Pancreas (tissue), 10 donors: ENCODE data around the gene SORL1. TPM values are rescaled to one million over a fixed set of nuclear protein-coding genes. Genes with fewer than 3 reads are reported as not detected.
A peak's percentile ranks its signal among the peaks of the same experiment; 100 is the strongest.

Experiments
- ATAC-seq, 4 donors: fragments of 200-7000 bp; cut with Tn5 transposase; one replicate each; pipeline versions ENCODE4 v1.8.0 to v1.9.1; 2020; ENCODE audit warnings: mild to moderate bottlenecking in 4 of 4, moderate library complexity in 4 of 4
- DNase-seq, 6 donors: peaks; one replicate each; pipeline ENCODE4 v3.0.0-alpha.2; 2020
- FAIRE-seq: peaks from 2 replicates; lab custom pipeline; 2012; peaks lifted over from hg19 to GRCh38; lab: Jason Lieb, UNC
- H3K27ac ChIP-seq, 4 donors: fragments of 200-600 bp; sonication (generic); 1 replicate in 3 of 4; 2 replicates in 1 of 4; pipeline versions ENCODE4 v1.5.0 to v1.8.0; 2020
- H3K27me3 ChIP-seq, 4 donors: fragments of 200-600 bp; one replicate each; pipeline ENCODE4 v1.8.0; 2021
- H3K36me3 ChIP-seq, 3 donors: fragments of 200-600 bp; sonication (generic) in 1 of 3; one replicate each; pipeline versions ENCODE4 v1.5.0 to v1.8.0; 2020 to 2021
- H3K4me1 ChIP-seq, 3 donors: fragments of 200-600 bp; one replicate each; pipeline ENCODE4 v1.8.0; 2021
- H3K4me3 ChIP-seq, 4 donors: fragments of 200-600 bp; sonication (generic) in 2 of 4; one replicate each; pipeline versions ENCODE4 v1.5.0 to v1.8.0; 2020 to 2021
- H3K9me3 ChIP-seq, 4 donors: fragments of 200-600 bp; one replicate each; pipeline ENCODE4 v1.8.0; 2021
- CTCF ChIP-seq, 4 donors: fragments of 200-600 bp; sonication (generic) in 3 of 4; IDR thresholded peaks; one replicate each; pipeline versions ENCODE4 v1.5.0 to v1.8.0; 2021; ENCODE audit warnings: antibody characterized with exemption in 4 of 4
- WGBS, 2 donors: extraction: QIAGEN DNeasy Blood & Tissue Kit; methylation state at CpG; one replicate each; pipeline ENCODE4 v1.1.7; 2013; 5-methylcytosine and 5-hydroxymethylcytosine counted together
- intact Hi-C, 3 donors: fragments of 100-400 bp; cut with DNase I; formaldehyde crosslinking; loops; one replicate each; pipeline versions ENCODE4 v1.11.1 to v1.14.2; 2022
- polyA plus RNA-seq, 2 donors: library from polyadenylated mRNA; stranded (reverse); fragments of 200-250 nt; gene quantifications; one replicate each; pipeline ENCODE4 v1.2.3, GENCODE V29; 2013
- total RNA-seq, 6 donors: library from RNA; stranded (reverse); fragmentation: NEBNext Ultra II Directional in 4 of 6; extraction: Animal tissue kit (Norgen Biotek cat#: 25700) in 4 of 6; gene quantifications; one replicate each; pipeline versions ENCODE4 v1.2.1 to v1.2.4, GENCODE V29; 2021 to 2023
- donor health status: healthy with polysubstance abuse.
- donor health status: DM: no; HTN: no; CAD: no; lungs with moderate emphysema.
- donor health status: DM: no; HTN: no; CAD: no.
- donor health status: control.
- donor health status: control.
- donor health status: Bipolar disorder and iron deficiency.
- donor health status: DM: yes; HTN: yes; CAD: no.
- donor health status: DM: no; HTN: no; CAD: no.
- donor health status: DM: no; HTN: no; CAD: no.
- donor health status: DM: yes; HTN: yes; CAD: no.

SORL1 gene
- total and polyA plus RNA-seq, 8 donors = 2.7 to 47.5 (median 15.5) TPM

GRCh38 chr11:121552154-121552553, 100.0 kb downstream of the SORL1 start:
- no peaks in the 10 kb centered on the region for H3K27me3 ChIP-seq
- no peak overlapping the region for H3K4me3 ChIP-seq
- H3K27ac ChIP-seq = no peak overlapping the region
- WGBS, 2 donors = 85 to 90% methylated on average over 5 of the region's 5 CpGs
- peaks cover 0 to 8% (median 0%) of the 10 kb centered on the region in 3 donors for H3K36me3 ChIP-seq
- H3K9me3 ChIP-seq = no peaks in the 10 kb centered on the region
- FAIRE-seq (no peak), DNase-seq (no peak), ATAC-seq (no peak)
- intact Hi-C loops = no loop called here
- TF ChIP-seq CTCF (IDR thresholded peaks at IDR 0.05) = no peak
- no peaks in the 10 kb centered on the region for H3K4me1 ChIP-seq

DNA sequence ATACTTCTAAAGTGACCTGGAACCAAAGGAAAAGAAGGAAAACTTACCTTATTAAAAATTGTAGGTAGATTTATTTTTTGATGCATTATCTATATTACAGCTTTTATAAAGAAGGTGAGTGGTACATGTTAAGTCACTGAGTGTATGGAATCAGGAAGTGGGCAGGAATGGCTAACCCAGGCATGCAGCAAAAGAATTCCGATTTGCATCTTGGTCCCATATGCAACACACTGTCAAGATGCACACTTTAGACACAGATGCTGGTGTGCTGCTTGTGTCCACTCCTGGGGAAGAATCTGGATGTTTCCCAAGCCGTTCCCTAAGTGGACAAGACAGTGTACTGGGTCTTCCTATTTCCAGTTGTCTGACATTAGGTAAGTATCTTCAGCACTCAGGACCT, 100.5 kb downstream of the SORL1 start:
- TF ChIP-seq CTCF (IDR thresholded peaks at IDR 0.05) = no peak
- peaks cover 0 to 8% (median 0%) of the 10 kb centered on the region in 3 donors for H3K36me3 ChIP-seq
- H3K4me3 ChIP-seq = no peak overlapping the region
- intact Hi-C loops = no loop called here
- no peak overlapping the region for H3K27ac ChIP-seq
- ATAC-seq (no peak), FAIRE-seq (no peak), DNase-seq (no peak)
- no peaks in the 10 kb centered on the region for H3K4me1 ChIP-seq
- H3K9me3 ChIP-seq = no peaks in the 10 kb centered on the region
- H3K27me3 ChIP-seq = no peaks in the 10 kb centered on the region
- WGBS, 2 donors = 63 to 79% methylated on average over 2 of the region's 2 CpGs

GRCh38 chr11:121553389-121553788, 101.3 kb downstream of the SORL1 start:
- Histone ChIP-seq H3K4me3 (no peak overlapping the region), H3K36me3 (peaks cover 0 to 8% (median 0%) of the 10 kb centered on the region in 3 donors), H3K27ac (no peak overlapping the region), H3K9me3 (no peaks in the 10 kb centered on the region), H3K27me3 (no peaks in the 10 kb centered on the region), H3K4me1 (no peaks in the 10 kb centered on the region)
- no peak for DNase-seq
- no peak for TF ChIP-seq CTCF (IDR thresholded peaks at IDR 0.05)
- no peak for ATAC-seq
- no peak for FAIRE-seq
- 53 to 61% methylated on average over 3 of the region's 3 CpGs for WGBS, 2 donors
- intact Hi-C loops = no loop called here

DNA sequence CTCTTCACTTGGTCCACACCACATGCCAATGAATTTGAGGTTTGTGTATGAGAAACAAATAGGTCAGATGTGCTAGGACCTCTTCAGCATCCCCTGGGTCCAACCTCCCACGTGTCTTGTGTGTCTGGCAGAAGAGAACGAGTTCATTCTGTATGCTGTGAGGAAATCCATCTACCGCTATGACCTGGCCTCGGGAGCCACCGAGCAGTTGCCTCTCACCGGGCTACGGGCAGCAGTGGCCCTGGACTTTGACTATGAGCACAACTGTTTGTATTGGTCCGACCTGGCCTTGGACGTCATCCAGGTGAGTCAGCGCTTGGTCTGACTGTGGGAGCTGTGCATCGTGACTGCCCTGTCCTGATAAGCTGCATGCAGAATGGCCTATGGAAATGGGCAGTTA, 101.7 kb downstream of the SORL1 start:
- H3K27ac ChIP-seq = no peak overlapping the region
- H3K9me3 ChIP-seq = no peaks in the 10 kb centered on the region
- H3K4me3 ChIP-seq = no peak overlapping the region
- H3K27me3 ChIP-seq = no peaks in the 10 kb centered on the region
- no peaks in the 10 kb centered on the region for H3K4me1 ChIP-seq
- peaks cover 0 to 8% (median 0%) of the 10 kb centered on the region in 3 donors for H3K36me3 ChIP-seq
- FAIRE-seq = no peak
- peak; percentile 93 to 98 (median 96) for ATAC-seq
- TF ChIP-seq CTCF (IDR thresholded peaks at IDR 0.05) = no peak
- 27 to 28% methylated on average over 11 of the region's 11 CpGs for WGBS, 2 donors
- intact Hi-C loops = no loop called here
- DNase-seq = peak; percentile 63 to 87 (median 82)

GRCh38 chr11:121554552-121554951, 102.4 kb downstream of the SORL1 start:
- Histone ChIP-seq H3K4me1 (no peaks in the 10 kb centered on the region), H3K27ac (no peak overlapping the region), H3K36me3 (peaks cover 0 to 8% (median 0%) of the 10 kb centered on the region in 3 donors), H3K27me3 (no peaks in the 10 kb centered on the region), H3K9me3 (no peaks in the 10 kb centered on the region), H3K4me3 (no peak overlapping the region)
- TF ChIP-seq CTCF (IDR thresholded peaks at IDR 0.05) = no peak
- intact Hi-C loops = no loop called here
- ATAC-seq (no peak), FAIRE-seq (no peak), DNase-seq (no peak)
- WGBS, 2 donors = 86 to 87% methylated on average over 2 of the region's 2 CpGs
